HG03135 (cell line): ENCODE measurements around the gene CCND1.
"Not testable (repeated sequence)": the region's sequence is repeated elsewhere in the genome, so short reads cannot be mapped to it uniquely, and the experiment has no call there.

ENCODE experiments used
- ATAC-seq: cut with Tn5 transposase; IDR thresholded peaks from one replicate; pipeline ENCODE4 v1.9.1; 2021; ENCODE audit warnings: mild to moderate bottlenecking, moderate library complexity; ENCODE audit not compliant: unreplicated experiment

The CCND1 gene

DNA sequence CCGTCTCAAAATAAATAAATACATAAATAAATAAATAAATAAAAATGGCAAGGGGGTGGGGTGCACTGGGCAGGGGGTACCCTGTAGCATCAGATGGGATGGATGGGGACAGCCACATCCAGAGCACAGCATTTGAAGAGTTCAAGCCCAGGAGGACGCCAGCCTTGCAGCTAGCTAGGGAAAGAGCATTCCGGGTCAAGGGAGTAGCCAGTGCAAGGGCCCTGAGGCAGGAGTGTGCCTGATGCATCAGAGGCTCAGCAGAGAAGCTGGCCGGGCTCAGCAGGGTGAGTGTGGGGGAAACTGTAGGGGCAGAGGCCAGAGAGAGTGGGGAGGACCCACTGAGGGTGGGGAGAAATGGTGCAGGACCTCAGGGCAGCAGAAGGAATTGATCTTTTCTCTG is 23.7 kb upstream of the CCND1 start:
- no peak for ATAC-seq

DNA sequence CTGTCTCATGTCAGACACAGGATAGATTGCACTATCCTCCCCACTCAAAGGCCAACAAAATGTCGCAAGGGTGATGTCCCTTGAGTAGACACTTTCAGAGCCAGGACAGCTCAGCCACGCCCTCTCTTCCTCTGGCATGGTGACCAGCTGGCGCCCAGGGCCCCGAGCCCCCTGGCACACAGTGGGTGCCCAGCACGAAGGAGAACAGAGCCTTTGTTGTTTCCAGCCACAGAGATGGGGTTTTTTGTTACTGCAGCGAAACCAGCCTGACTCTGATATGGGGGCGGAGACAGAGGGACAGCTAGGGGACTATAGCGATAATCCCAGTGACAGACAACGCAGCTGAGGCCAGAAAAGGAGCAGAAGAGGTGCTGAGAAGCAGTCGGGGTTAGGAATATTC is 23.3 kb upstream of the CCND1 start:
- ATAC-seq, result no peak

DNA sequence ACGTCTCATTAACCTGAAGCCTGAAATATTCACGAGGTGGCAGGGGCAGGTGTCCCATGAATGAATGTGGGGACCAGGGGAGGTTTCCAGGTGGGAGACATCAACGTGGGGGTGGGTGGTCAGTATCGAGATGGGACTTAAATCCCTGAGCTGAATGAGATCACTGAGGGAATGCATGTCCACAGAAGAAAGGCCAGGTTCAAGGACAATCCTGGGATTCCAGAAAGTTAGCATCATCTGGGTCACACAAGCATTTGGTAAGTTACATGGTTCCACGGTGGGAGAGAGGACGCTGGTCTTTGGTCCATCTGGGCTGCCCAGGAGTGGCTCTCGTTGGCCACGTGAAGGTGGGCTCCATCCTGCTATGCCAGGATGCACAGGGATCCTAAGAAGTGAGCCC is 22.7 kb upstream of the CCND1 start:
- no peak for ATAC-seq

DNA sequence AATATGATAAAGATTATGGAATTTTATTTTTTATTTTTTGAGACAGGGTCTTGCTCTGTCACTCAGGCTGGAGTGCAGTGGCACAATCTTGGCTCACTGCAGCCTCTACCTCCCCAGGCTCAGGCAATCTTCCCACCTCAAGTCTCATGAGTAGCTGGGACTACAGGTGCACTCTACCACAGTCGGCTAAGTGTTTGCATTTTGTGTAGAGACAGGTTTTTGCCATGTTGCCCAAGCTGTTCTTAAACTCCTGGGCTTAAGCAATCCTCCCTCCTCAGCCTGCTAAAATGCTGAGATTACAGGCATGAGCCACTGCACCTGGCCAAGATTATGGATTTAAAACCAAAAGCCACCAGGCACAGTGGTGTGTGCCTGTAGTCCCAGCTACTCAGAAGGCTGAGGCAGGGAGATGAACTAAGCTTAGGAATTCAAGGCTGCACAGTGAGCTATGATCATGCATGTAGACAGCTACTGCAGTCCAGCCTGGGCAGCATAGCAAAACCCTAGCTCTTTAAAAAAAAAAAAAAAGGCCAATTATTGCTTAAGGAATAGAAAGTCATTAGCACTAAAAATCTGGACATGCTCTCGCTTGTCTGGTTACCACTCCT is 20.2 kb upstream of the CCND1 start:
- ATAC-seq, result no peak

GRCh38 chr11:69622097-69622681 is 18.8 kb upstream of the CCND1 start:
- not testable (repeated sequence) for ATAC-seq

GRCh38 chr11:69624293-69624692 is 16.7 kb upstream of the CCND1 start:
- no peak for ATAC-seq

GRCh38 chr11:69625476-69625875 is 15.5 kb upstream of the CCND1 start:
- ATAC-seq, result no peak

GRCh38 chr11:69627551-69627950 is 13.4 kb upstream of the CCND1 start:
- ATAC-seq, result no peak

DNA sequence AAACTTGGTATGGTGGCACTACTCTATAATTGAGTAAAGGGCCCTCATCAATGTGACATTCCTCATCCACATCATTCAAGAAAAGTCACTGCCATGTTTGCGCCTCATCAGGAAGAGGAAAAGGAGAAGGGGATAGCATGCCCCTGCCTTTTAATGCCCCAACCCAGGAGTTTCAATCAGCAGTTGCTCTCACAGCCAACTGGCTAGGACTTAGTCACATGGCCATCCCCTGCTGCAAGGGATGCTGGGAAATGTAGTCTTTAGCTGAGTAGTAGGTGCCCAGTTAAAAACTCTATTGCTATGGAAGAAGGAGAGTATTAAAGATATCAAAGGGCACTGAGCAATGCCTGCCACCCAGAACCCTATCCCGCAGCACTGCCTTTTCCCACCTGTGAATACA is 10.9 kb upstream of the CCND1 start:
- ATAC-seq, result no peak

- ATAC-seq, result no peak
Observed at GRCh38 chr11:69630424-69630823, 10.5 kb upstream of the CCND1 start.

- no peak for ATAC-seq
Observed at GRCh38 chr11:69632900-69633299, 8.1 kb upstream of the CCND1 start.

DNA sequence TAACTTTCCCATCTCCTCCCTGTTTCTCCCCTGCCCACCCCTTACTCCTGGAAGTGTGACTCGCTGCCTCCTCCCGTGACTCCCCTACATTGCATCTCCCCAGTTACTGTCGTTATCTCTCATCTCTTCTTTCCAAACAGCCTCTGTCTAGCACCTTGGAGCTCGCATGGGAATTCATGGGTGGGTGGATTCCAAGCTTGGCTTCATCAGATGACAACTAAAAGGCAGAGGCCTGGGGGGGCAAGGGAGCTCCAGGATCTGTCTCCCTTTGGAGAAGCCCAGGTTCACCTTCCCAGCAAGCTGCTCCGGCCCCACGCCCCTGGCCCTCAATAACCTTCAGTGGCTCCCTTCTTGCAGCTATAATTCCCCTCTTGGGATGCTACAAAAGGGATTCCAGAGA is 6.9 kb upstream of the CCND1 start:
- no peak for ATAC-seq

GRCh38 chr11:69634590-69634989 is 6.4 kb upstream of the CCND1 start:
- ATAC-seq, result no peak

- ATAC-seq, result no peak
Observed at GRCh38 chr11:69635195-69635594, 5.8 kb upstream of the CCND1 start.

GRCh38 chr11:69635804-69636511 is 5.0 kb upstream of the CCND1 start:
- ATAC-seq, result no peak

GRCh38 chr11:69636512-69637197 is 4.3 kb upstream of the CCND1 start:
- ATAC-seq, result no peak

GRCh38 chr11:69637198-69637940 is 3.6 kb upstream of the CCND1 start:
- ATAC-seq, result no peak

- ATAC-seq, result no peak
Observed at GRCh38 chr11:69637941-69638871, 2.8 kb upstream of the CCND1 start.

GRCh38 chr11:69638941-69639681 is 1.8 kb upstream of the CCND1 start:
- no peak for ATAC-seq
